Measurements from ENCODE around the gene AMH. TPM values are rescaled to one million over a fixed set of nuclear protein-coding genes. Genes with fewer than 3 reads are reported as not detected.
A peak's percentile ranks its signal among the peaks of the same experiment; 100 is the strongest.

The AMH gene
- total and polyA plus RNA-seq, 2 of the 13 experiments (the other 11 are each of a cell fraction or from before 2014, with no cell fraction given): 0.03 to 0.18 TPM

GRCh38 chr19:2261438-2262172, 12.5 kb downstream of the AMH start (continued):
- TF ChIP-seq ZNF646 (CRISPR knock-in tag; IDR thresholded peaks at IDR 0.05): no peak
- TF ChIP-seq ZNF354B (CRISPR knock-in tag; IDR thresholded peaks at IDR 0.05): no peak
- no peak for TF ChIP-seq ZNF180 (CRISPR knock-in tag; IDR thresholded peaks at IDR 0.05; ENCODE audit: borderline replicate concordance, low read depth)
- peak; percentile 60 for TF ChIP-seq CTCF (CRISPR knock-in tag; IDR thresholded peaks at IDR 0.05)
- TF ChIP-seq TOPORS (CRISPR knock-in tag; IDR thresholded peaks at IDR 0.05): no peak
- TF ChIP-seq RXRB (CRISPR knock-in tag; IDR thresholded peaks at IDR 0.05; ENCODE audit: borderline replicate concordance): no peak

Data from HepG2 (cell line).